ENCODE results near the gene PLEKHD1. TPM values are rescaled to one million over a fixed set of nuclear protein-coding genes. Genes with fewer than 3 reads are reported as not detected.
A peak's percentile ranks its signal among the peaks of the same experiment; 100 is the strongest.

Gene PLEKHD1
- total and polyA plus RNA-seq, 5 donors from 2014 or later = 0.05 to 0.25 (median 0.18) TPM; not detected in 2

DNA sequence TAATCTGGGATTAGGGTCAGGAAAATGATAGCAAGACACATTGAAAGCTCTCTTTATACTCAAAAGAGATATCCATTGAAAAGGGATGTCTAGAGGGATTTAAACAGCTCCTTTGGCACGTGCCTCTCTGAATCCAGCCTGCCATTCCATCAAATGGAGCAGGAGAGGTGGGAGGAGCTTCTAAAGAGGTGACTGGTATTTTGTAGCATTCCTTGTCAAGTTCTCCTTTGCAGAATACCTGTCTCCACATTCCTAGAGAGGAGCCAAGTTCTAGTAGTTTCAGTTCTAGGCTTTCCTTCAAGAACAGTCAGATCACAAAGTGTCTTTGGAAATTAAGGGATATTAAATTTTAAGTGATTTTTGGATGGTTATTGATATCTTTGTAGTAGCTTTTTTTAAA, 25.4 kb upstream of the PLEKHD1 start:
- H3K4me1 ChIP-seq (ENCODE audit: control insufficient read depth, insufficient read depth, low read length, poor library complexity, severe bottlenecking) = no peaks in the 10 kb centered on the region
- H3K9me3 ChIP-seq (ENCODE audit: control insufficient read depth in 2 of 2, low read length in 2 of 2) = no peaks in the 10 kb centered on the region
- peaks cover 15% of the 10 kb centered on the region for H3K36me3 Mint-ChIP-seq
- no peak overlapping the region for H3K27ac Mint-ChIP-seq
- no peak overlapping the region for H3K4me3 ChIP-seq (ENCODE audit: low read depth, low read length)
- peaks cover 0 to 2% (median 0%) of the 10 kb centered on the region in 4 donors for H3K4me1 Mint-ChIP-seq
- DNase-seq (no peak), ATAC-seq (ENCODE audit: low read depth in 2 of 2) (no peak)
- H3K27me3 Mint-ChIP-seq = no peaks in the 10 kb centered on the region
- H3K9me3 Mint-ChIP-seq = no peaks in the 10 kb centered on the region
- H3K27ac ChIP-seq (ENCODE audit: insufficient read depth, low read length, poor library complexity, severe bottlenecking) = no peak overlapping the region
- H3K36me3 ChIP-seq (ENCODE audit: control insufficient read depth, insufficient read depth, low read length) = peaks cover 50% of the 10 kb centered on the region
- H3K27me3 ChIP-seq (ENCODE audit: control insufficient read depth, insufficient read depth, low read length) = no peaks in the 10 kb centered on the region
- no peak overlapping the region for H3K4me3 Mint-ChIP-seq

DNA sequence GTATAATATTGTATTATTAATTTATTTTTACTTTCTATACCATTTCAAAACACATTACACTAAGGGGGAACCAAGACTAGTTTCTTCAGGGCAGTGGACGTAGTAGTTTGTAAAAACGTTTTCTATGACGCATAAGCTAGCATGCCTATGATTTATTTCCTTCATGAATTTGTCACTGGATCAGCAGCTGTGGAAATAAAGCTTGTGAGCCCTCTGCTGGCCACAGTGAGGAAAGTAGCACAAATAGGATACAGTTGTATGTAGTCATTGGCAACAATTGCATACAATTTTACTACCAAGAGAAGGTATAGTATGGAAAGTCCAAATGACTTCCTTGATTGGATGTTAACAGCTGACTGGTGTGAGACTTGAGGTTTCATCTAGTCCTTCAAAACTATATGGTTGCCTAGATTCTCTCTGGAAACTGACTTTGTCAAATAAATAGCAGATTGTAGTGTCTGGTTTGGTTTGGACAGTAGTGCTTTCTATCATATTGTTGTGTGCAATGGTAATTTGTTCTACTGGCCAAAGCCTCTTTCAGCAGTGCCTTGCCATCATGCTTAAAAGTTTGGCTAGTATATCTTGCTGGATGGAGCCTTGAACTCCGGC, 24.3 kb upstream of the PLEKHD1 start:
- Histone ChIP-seq H3K4me1 (ENCODE audit: control insufficient read depth, insufficient read depth, low read length, poor library complexity, severe bottlenecking) (no peaks in the 10 kb centered on the region), H3K27me3 (ENCODE audit: control insufficient read depth, insufficient read depth, low read length) (no peaks in the 10 kb centered on the region), H3K27ac (ENCODE audit: insufficient read depth, low read length, poor library complexity, severe bottlenecking) (no peak overlapping the region), H3K4me3 (ENCODE audit: low read depth, low read length) (no peak overlapping the region), H3K36me3 (ENCODE audit: control insufficient read depth, insufficient read depth, low read length) (peaks cover 45% of the 10 kb centered on the region), H3K9me3 (ENCODE audit: control insufficient read depth in 2 of 2, low read length in 2 of 2) (no peaks in the 10 kb centered on the region)
- peaks cover 0 to 2% (median 0%) of the 10 kb centered on the region in 4 donors for H3K4me1 Mint-ChIP-seq
- no peak overlapping the region for H3K27ac Mint-ChIP-seq
- ATAC-seq (ENCODE audit: low read depth in 2 of 2) (peak in 1 of 2 donors; percentile 78), DNase-seq (peak; percentile 25 to 73 (median 51))
- peaks cover 15% of the 10 kb centered on the region for H3K36me3 Mint-ChIP-seq
- no peaks in the 10 kb centered on the region for H3K27me3 Mint-ChIP-seq
- no peaks in the 10 kb centered on the region for H3K9me3 Mint-ChIP-seq
- H3K4me3 Mint-ChIP-seq = no peak overlapping the region

DNA sequence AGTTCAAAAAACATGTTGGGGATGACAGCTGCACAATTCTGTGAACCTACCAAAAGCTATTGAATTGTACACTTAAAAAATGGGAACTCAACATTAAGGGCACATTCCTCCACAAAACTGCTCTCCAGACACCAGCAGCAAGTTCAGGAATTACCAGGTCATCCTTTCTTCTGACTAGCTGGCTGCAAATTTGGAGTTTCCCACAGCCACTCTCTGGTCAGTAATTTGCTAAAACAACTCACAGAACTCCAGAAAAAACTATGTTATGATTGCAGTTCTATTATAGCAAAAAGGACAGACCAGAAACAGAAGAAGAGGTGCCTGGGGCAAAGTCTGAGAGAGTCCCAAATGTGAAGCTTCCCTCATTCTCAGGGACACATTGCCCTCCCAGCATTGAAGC, 20.1 kb upstream of the PLEKHD1 start:
- Histone ChIP-seq H3K27ac (ENCODE audit: insufficient read depth, low read length, poor library complexity, severe bottlenecking) (no peak overlapping the region), H3K27me3 (ENCODE audit: control insufficient read depth, insufficient read depth, low read length) (no peaks in the 10 kb centered on the region), H3K36me3 (ENCODE audit: control insufficient read depth, insufficient read depth, low read length) (peaks cover 13% of the 10 kb centered on the region), H3K9me3 (ENCODE audit: control insufficient read depth in 2 of 2, low read length in 2 of 2) (no peaks in the 10 kb centered on the region), H3K4me3 (ENCODE audit: low read depth, low read length) (no peak overlapping the region), H3K4me1 (ENCODE audit: control insufficient read depth, insufficient read depth, low read length, poor library complexity, severe bottlenecking) (no peaks in the 10 kb centered on the region)
- no peak for DNase-seq
- H3K9me3 Mint-ChIP-seq = no peaks in the 10 kb centered on the region
- ATAC-seq (ENCODE audit: low read depth in 2 of 2) = no peak
- H3K4me1 Mint-ChIP-seq = peaks cover 0 to 2% (median 0%) of the 10 kb centered on the region in 4 donors
- H3K27ac Mint-ChIP-seq = no peak overlapping the region
- H3K4me3 Mint-ChIP-seq = no peak overlapping the region
- peaks cover 11% of the 10 kb centered on the region for H3K36me3 Mint-ChIP-seq
- no peaks in the 10 kb centered on the region for H3K27me3 Mint-ChIP-seq

DNA sequence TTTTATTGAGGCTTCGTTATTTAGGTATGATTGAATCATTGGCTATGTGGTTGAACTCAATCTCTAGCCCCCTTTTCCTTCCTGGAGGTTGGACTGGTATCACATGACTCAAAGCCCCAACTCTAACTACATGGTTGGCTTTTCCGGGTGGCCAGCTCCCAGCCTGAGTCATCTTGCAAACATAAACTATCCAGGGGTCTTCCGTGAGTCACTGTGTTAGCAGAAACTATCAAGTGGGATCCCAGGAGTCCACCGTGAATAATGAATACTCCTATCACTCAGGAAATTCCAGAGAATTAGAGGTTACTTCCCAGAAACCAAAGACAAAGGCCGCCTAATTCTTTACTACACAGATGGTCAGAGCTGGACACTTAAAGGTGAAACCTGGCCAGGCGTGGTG, 19.7 kb upstream of the PLEKHD1 start:
- Histone ChIP-seq H3K27me3 (ENCODE audit: control insufficient read depth, insufficient read depth, low read length) (no peaks in the 10 kb centered on the region), H3K4me1 (ENCODE audit: control insufficient read depth, insufficient read depth, low read length, poor library complexity, severe bottlenecking) (no peaks in the 10 kb centered on the region), H3K4me3 (ENCODE audit: low read depth, low read length) (no peak overlapping the region), H3K27ac (ENCODE audit: insufficient read depth, low read length, poor library complexity, severe bottlenecking) (no peak overlapping the region), H3K9me3 (ENCODE audit: control insufficient read depth in 2 of 2, low read length in 2 of 2) (no peaks in the 10 kb centered on the region), H3K36me3 (ENCODE audit: control insufficient read depth, insufficient read depth, low read length) (peaks cover 13% of the 10 kb centered on the region)
- peaks cover 11% of the 10 kb centered on the region for H3K36me3 Mint-ChIP-seq
- no peak for ATAC-seq (ENCODE audit: low read depth in 2 of 2)
- H3K9me3 Mint-ChIP-seq = no peaks in the 10 kb centered on the region
- DNase-seq = no peak
- no peaks in the 10 kb centered on the region for H3K27me3 Mint-ChIP-seq
- H3K4me1 Mint-ChIP-seq = no peaks in the 10 kb centered on the region
- no peak overlapping the region for H3K27ac Mint-ChIP-seq
- no peak overlapping the region for H3K4me3 Mint-ChIP-seq

DNA sequence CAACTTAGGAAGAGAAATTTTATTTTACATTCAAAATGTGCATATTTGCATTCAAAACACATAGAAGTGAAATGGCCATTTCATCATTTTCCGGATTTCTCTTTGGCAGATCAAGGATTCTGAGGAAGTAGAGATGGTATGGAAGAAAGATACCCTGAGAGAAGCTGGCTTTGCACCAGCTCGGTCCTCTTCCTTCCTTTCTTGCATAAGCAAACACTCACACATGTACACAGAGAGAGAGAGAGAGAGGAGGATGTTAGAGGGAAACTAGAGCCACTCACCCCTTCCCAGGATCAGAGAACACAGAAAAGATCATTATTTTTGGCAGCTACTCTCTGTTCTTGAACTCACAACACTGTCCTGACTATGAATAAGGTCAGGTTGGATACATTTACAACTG, 15.6 kb upstream of the PLEKHD1 start:
- H3K27ac Mint-ChIP-seq = no peak overlapping the region
- Histone ChIP-seq H3K36me3 (ENCODE audit: control insufficient read depth, insufficient read depth, low read length) (no peaks in the 10 kb centered on the region), H3K9me3 (ENCODE audit: control insufficient read depth in 2 of 2, low read length in 2 of 2) (no peaks in the 10 kb centered on the region), H3K4me3 (ENCODE audit: low read depth, low read length) (no peak overlapping the region), H3K27ac (ENCODE audit: insufficient read depth, low read length, poor library complexity, severe bottlenecking) (no peak overlapping the region), H3K4me1 (ENCODE audit: control insufficient read depth, insufficient read depth, low read length, poor library complexity, severe bottlenecking) (no peaks in the 10 kb centered on the region), H3K27me3 (ENCODE audit: control insufficient read depth, insufficient read depth, low read length) (no peaks in the 10 kb centered on the region)
- no peaks in the 10 kb centered on the region for H3K9me3 Mint-ChIP-seq
- peaks cover 6% of the 10 kb centered on the region for H3K36me3 Mint-ChIP-seq
- no peaks in the 10 kb centered on the region for H3K4me1 Mint-ChIP-seq
- no peak for ATAC-seq (ENCODE audit: low read depth in 2 of 2)
- H3K4me3 Mint-ChIP-seq = no peak overlapping the region
- no peak for DNase-seq
- no peaks in the 10 kb centered on the region for H3K27me3 Mint-ChIP-seq

DNA sequence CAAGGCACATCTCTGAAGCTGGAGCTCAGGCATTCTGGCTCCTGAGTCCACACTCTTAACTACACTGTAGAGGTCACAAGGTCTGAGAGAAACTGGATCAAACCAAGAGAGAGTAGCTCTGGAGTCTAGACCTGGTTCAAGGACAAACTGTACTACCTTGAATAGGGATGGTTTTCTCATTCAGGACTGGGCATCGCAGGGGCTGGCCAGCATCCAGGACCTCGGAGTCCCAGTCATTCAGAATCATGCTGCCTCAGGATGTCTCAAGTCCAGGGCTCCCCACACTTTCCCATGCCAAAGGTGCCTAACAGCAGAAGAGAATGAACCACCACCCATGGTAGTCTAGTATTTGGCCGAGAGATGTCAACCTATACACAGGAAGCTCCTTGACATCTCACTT, 13.1 kb upstream of the PLEKHD1 start:
- H3K27me3 Mint-ChIP-seq = no peaks in the 10 kb centered on the region
- H3K9me3 ChIP-seq (ENCODE audit: control insufficient read depth in 2 of 2, low read length in 2 of 2) = no peaks in the 10 kb centered on the region
- H3K4me1 Mint-ChIP-seq = no peaks in the 10 kb centered on the region
- H3K4me1 ChIP-seq (ENCODE audit: control insufficient read depth, insufficient read depth, low read length, poor library complexity, severe bottlenecking) = no peaks in the 10 kb centered on the region
- no peaks in the 10 kb centered on the region for H3K27me3 ChIP-seq (ENCODE audit: control insufficient read depth, insufficient read depth, low read length)
- H3K36me3 Mint-ChIP-seq = peaks cover 6% of the 10 kb centered on the region
- no peak for DNase-seq
- H3K4me3 Mint-ChIP-seq = no peak overlapping the region
- H3K27ac Mint-ChIP-seq = no peak overlapping the region
- H3K4me3 ChIP-seq (ENCODE audit: low read depth, low read length) = no peak overlapping the region
- H3K27ac ChIP-seq (ENCODE audit: insufficient read depth, low read length, poor library complexity, severe bottlenecking) = no peak overlapping the region
- no peaks in the 10 kb centered on the region for H3K9me3 Mint-ChIP-seq
- no peak for ATAC-seq (ENCODE audit: low read depth in 2 of 2)
- no peaks in the 10 kb centered on the region for H3K36me3 ChIP-seq (ENCODE audit: control insufficient read depth, insufficient read depth, low read length)

DNA sequence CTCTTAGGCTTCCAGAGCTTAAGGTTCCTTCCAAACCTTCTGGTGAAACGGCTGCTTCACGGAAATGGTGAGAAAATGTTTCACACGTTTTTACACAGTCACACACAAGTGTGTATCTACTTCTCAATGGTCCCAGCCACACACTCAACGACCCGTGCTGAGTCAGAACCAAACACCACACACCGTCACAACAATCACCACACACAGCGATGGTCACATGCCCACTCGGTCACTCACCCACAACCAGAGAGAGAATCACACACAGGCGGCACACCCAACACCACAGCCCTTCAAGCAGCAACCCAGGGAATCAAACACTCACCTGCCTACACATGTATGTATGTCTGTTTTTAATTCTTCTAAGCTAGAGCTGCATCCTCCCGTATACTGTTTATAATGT, 12.6 kb upstream of the PLEKHD1 start:
- no peak for DNase-seq

DNA sequence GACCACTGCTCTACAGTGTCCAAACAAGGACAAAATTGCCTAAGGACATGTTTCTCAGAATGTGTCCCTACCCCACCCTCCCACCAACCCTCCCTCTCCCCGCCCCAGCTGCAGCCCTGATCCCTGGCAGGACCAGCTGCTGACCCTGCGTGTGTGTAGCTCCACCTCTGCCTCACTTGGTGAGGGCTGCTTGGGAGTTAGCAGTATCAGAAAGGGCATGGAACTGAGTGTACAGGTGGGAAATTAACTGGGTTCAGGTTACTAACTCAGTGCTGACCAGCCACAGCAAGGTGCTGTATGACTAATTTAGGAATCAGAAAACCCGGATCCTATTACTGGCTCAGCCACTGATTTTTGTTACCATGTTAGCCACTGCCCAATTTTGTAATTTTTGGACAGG, 11.3 kb upstream of the PLEKHD1 start:
- Mint-ChIP-seq H3K36me3 (peaks cover 6% of the 10 kb centered on the region), H3K27ac (no peak overlapping the region), H3K9me3 (peaks cover 0 to 2% (median 0%) of the 10 kb centered on the region in 7 donors), H3K4me1 (no peaks in the 10 kb centered on the region), H3K27me3 (no peaks in the 10 kb centered on the region), H3K4me3 (no peak overlapping the region)
- H3K27me3 ChIP-seq (ENCODE audit: control insufficient read depth, insufficient read depth, low read length) = no peaks in the 10 kb centered on the region
- no peaks in the 10 kb centered on the region for H3K9me3 ChIP-seq (ENCODE audit: control insufficient read depth in 2 of 2, low read length in 2 of 2)
- no peak for ATAC-seq (ENCODE audit: low read depth in 2 of 2)
- H3K4me3 ChIP-seq (ENCODE audit: low read depth, low read length) = no peak overlapping the region
- H3K36me3 ChIP-seq (ENCODE audit: control insufficient read depth, insufficient read depth, low read length) = no peaks in the 10 kb centered on the region
- no peak overlapping the region for H3K27ac ChIP-seq (ENCODE audit: insufficient read depth, low read length, poor library complexity, severe bottlenecking)
- DNase-seq = no peak
- H3K4me1 ChIP-seq (ENCODE audit: control insufficient read depth, insufficient read depth, low read length, poor library complexity, severe bottlenecking) = no peaks in the 10 kb centered on the region

More for the DNA sequence above, 12.6 kb upstream of the PLEKHD1 start:
- H3K4me1 Mint-ChIP-seq = no peaks in the 10 kb centered on the region
- H3K4me3 Mint-ChIP-seq = no peak overlapping the region
- H3K27me3 ChIP-seq (ENCODE audit: control insufficient read depth, insufficient read depth, low read length) = no peaks in the 10 kb centered on the region
- no peak overlapping the region for H3K27ac ChIP-seq (ENCODE audit: insufficient read depth, low read length, poor library complexity, severe bottlenecking)
- no peak for ATAC-seq (ENCODE audit: low read depth in 2 of 2)
- no peaks in the 10 kb centered on the region for H3K4me1 ChIP-seq (ENCODE audit: control insufficient read depth, insufficient read depth, low read length, poor library complexity, severe bottlenecking)
- no peaks in the 10 kb centered on the region for H3K36me3 ChIP-seq (ENCODE audit: control insufficient read depth, insufficient read depth, low read length)
- no peaks in the 10 kb centered on the region for H3K27me3 Mint-ChIP-seq
- H3K9me3 ChIP-seq (ENCODE audit: control insufficient read depth in 2 of 2, low read length in 2 of 2) = no peaks in the 10 kb centered on the region
- H3K9me3 Mint-ChIP-seq = peaks cover 0 to 2% (median 0%) of the 10 kb centered on the region in 7 donors
- H3K27ac Mint-ChIP-seq = no peak overlapping the region
- no peak overlapping the region for H3K4me3 ChIP-seq (ENCODE audit: low read depth, low read length)
- H3K36me3 Mint-ChIP-seq = peaks cover 6% of the 10 kb centered on the region

All from CD4-positive, CD25-positive, alpha-beta regulatory T cell (primary cell).